GM04503 (cell line): ENCODE data around the gene SPINT1.

Source experiments
- DNase-seq: peaks from one replicate; pipeline ENCODE4 v3.0.0-alpha.2; 2012; ENCODE audit warnings: low read depth

The SPINT1 gene

GRCh38 chr15:40893019-40893670 lies 49.3 kb downstream of the SPINT1 start:
- DNase-seq: no peak

GRCh38 chr15:40893733-40894680 lies 50.2 kb downstream of the SPINT1 start, which contains the start of gene VPS18:
Gene VPS18, plus strand, starts transcription at chr15:40894450. Its CDS starts 319 bp downstream, at chr15:40894769.
- peak; percentile 65 for DNase-seq

DNA sequence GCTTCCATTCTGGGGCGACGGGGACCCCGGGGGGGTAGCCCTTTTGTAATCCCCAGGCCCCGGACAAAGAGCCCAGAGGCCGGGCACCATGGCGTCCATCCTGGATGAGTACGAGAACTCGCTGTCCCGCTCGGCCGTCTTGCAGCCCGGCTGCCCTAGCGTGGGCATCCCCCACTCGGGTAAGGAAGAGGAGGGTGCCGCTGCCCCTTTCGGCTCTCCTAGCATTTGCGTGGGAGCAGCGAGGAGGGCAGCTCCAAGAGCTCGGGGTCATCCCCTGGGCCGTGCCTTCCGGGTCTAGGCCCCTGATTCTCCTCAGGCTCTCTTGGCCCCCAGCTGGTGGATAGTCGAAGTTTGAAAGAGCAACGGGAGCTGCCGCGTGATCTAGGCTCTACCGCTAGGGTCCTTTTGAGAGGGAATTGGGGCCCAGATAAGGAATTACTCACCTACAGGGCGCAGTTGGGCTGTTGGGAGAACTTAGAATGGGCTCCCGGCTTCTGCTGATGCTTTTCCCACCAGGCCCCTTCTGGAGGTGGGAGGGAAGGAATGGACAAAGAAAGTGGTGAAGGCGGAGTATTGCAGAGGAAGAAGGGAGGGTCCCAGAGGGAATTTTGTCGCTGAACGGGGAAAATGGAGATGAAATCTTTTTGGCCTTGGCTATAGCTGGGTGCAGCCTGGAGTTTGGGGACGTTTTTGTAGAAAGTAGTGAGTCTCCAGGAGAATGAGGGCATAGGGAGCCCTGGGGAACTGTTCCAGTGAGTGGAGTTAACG lies 51.0 kb downstream of the SPINT1 start:
- DNase-seq: peak; percentile 43

DNA sequence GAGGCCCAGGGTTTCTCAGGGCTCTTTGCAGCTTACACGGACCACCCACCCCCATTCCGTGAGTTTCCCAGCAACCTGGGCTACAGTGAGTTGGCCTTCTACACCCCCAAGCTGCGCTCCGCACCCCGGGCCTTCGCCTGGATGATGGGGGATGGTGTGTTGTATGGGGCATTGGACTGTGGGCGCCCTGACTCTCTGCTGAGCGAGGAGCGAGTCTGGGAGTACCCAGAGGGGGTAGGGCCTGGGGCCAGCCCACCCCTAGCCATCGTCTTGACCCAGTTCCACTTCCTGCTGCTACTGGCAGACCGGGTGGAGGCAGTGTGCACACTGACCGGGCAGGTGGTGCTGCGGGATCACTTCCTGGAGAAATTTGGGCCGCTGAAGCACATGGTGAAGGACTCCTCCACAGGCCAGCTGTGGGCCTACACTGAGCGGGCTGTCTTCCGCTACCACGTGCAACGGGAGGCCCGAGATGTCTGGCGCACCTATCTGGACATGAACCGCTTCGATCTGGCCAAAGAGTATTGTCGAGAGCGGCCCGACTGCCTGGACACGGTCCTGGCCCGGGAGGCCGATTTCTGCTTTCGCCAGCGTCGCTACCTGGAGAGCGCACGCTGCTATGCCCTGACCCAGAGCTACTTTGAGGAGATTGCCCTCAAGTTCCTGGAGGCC lies 55.8 kb downstream of the SPINT1 start:
- DNase-seq: no peak

DNA sequence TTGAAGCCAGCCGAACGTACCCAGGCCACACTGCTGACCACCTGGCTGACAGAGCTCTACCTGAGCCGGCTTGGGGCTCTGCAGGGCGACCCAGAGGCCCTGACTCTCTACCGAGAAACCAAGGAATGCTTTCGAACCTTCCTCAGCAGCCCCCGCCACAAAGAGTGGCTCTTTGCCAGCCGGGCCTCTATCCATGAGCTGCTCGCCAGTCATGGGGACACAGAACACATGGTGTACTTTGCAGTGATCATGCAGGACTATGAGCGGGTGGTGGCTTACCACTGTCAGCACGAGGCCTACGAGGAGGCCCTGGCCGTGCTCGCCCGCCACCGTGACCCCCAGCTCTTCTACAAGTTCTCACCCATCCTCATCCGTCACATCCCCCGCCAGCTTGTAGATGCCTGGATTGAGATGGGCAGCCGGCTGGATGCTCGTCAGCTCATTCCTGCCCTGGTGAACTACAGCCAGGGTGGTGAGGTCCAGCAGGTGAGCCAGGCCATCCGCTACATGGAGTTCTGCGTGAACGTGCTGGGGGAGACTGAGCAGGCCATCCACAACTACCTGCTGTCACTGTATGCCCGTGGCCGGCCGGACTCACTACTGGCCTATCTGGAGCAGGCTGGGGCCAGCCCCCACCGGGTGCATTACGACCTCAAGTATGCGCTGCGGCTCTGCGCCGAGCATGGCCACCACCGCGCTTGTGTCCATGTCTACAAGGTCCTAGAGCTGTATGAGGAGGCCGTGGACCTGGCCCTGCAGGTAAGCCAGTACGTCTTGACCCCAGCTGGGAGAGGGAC lies 56.6 kb downstream of the SPINT1 start:
- DNase-seq: no peak

GRCh38 chr15:40901053-40901443 lies 57.2 kb downstream of the SPINT1 start:
- no peak for DNase-seq

- DNase-seq: no peak
Measured at GRCh38 chr15:40902605-40903561, 59.0 kb downstream of the SPINT1 start.

DNA sequence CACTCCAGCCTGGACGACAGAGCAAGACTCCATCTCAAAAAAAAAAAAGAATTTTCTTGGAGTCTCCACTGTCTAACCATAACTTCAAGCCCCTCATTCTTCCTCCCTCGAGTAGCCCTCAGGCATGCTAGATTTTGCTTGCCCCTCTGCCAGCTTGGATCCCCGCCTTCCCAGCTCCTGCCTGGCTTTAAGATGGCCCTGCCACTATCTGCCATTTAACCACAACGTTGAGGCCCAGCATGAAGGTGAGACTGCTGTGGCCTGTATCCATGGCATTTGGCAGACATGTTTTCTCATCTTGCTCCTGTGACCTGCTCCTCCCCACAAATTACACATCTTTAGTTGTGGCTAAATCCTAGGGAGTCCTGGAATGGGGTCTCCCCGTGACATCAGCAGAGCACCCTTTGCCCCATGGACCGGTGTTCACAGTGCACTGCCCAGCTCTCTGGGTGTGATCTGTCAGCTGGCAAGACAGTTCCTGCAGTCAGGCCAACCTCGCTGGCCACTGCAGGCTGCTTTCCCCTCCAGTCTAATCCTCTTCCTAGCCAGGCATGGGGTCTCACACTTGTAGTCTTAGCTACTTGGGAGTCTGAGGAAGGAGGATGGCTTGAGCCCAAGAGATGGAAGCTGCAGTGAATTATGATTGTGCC lies 60.8 kb downstream of the SPINT1 start:
- no peak for DNase-seq

DNA sequence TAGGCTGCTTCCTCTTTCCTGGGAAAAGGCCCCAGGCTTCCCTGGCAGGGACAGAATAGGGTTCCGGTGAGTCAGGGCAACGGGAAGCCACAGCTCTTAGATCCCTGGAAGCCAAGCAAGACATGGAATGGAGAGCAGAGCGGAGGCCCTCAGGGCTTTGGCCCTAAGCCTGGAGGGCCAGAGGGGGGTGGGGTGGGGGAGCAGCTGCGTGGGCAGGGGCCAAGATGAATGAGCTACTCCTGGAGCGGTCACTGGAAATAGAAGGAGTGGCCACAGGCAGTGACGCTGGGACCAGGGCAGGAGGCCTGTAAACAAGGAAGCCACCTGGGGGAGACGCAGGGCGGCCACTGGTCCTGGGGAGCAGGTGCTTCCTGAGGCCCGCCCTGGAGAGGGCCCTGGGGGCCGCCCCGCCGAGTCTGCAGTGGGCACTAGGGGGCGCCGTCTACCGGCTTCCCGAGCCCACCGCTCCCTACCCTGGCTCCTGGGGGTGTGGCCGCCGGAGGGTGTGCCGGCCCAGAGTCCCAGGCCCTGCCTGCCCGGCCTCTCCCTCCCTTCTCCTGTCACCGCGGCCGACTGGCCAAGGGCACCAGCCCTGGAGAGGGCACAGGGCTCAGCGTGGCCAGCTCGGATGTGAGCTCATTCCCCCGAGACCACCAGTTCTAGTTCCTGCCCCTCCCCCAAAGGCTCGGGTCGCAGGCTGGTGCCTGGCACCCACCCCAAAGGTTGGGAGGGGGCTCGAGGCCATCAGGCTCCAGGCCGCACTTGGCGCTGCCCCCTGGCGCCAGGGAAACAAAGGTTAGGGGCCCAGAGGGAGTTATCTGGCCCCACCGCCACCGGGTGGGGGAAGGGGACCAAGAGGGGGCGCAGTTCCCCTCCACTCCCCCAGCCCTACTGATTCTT lies 62.5 kb downstream of the SPINT1 start:
- peak; percentile 91 for DNase-seq

- no peak for DNase-seq
Measured at GRCh38 chr15:40906991-40907802, 63.3 kb downstream of the SPINT1 start.
